Adrenal gland (tissue), 12 donors: ENCODE results near the gene TOX2. TPM values are rescaled to one million over a fixed set of nuclear protein-coding genes. Genes with fewer than 3 reads are reported as not detected.

Experiments
- DNase-seq, 7 donors: peaks; one replicate each; pipeline ENCODE4 v3.0.0-alpha.2; 2019 to 2020
- H3K27ac ChIP-seq, 5 donors: fragments of 200-600 bp; sonication (generic) in 4 of 5; 1 replicate in 3 of 5; 2 replicates in 2 of 5; pipeline versions ENCODE4 v1.5.1 to v1.8.0; 2016 to 2020; ENCODE audit warnings: mild to moderate bottlenecking in 1 of 5
- H3K27me3 ChIP-seq: fragments of 200-600 bp; 2 replicates; pipeline ENCODE4 v1.8.0; 2021
- H3K36me3 ChIP-seq, 2 donors: fragments of 200-600 bp; replicated peaks in 1 of 2; 1 replicate in 1 of 2; 2 replicates in 1 of 2; pipeline versions ENCODE4 v1.5.1 to v1.8.0; 2018 to 2022
- H3K4me1 ChIP-seq, 2 donors: fragments of 200-600 bp; replicated peaks in 1 of 2; 1 replicate in 1 of 2; 2 replicates in 1 of 2; pipeline versions ENCODE4 v1.5.1 to v1.8.0; 2018 to 2021
- H3K4me3 ChIP-seq, 4 donors: fragments of 200-600 bp; sonication (generic) in 3 of 4; one replicate each; pipeline ENCODE4 v1.5.1; 2016 to 2018
- H3K9me3 ChIP-seq, 3 donors: fragments of 200-600 bp; sonication (generic) in 1 of 3; replicated peaks in 1 of 3; 1 replicate in 2 of 3; 2 replicates in 1 of 3; pipeline versions ENCODE4 v1.5.1 to v1.8.0; 2016 to 2021
- POLR2A ChIP-seq, 2 donors: fragments of 450-650 bp; IDR thresholded peaks; one replicate each; pipeline ENCODE4 v1.6.1; 2017; ENCODE audit warnings: antibody characterized with exemption in 2 of 2, mild to moderate bottlenecking in 2 of 2, moderate library complexity in 1 of 2
- WGBS, 4 donors: extraction: QIAGEN DNeasy Blood & Tissue Kit in 2 of 4; methylation state at CpG; one replicate each; pipeline versions ENCODE4 v1.1.5 to v1.1.7; 2013 to 2017; 5-methylcytosine and 5-hydroxymethylcytosine counted together
- intact Hi-C, 2 donors: fragments of 100-400 bp; cut with DNase I; formaldehyde crosslinking; loops; one replicate each; pipeline versions ENCODE4 v1.14.1 to v1.15.0; 2022 to 2023
- polyA plus RNA-seq, 3 donors: library from polyadenylated mRNA; stranded (reverse); fragments of 200-250 nt in 2 of 3; fragments of 350-450 nt in 1 of 3; fragmentation: Illumina TruSeq in 1 of 3; extraction: RNeasy Lipid Tissue Mini Kit (QIAGEN cat#74804) in 1 of 3; gene quantifications; one replicate each; pipeline ENCODE4 v1.2.3, GENCODE V29; 2013 to 2014
- total RNA-seq, 9 donors: library from RNA; depleted of rRNA in 4 of 9; stranded (reverse); fragments of >200 nt in 4 of 9; fragments of 120-200 nt in 1 of 9; fragmentation: NEBNext Ultra II Directional in 1 of 9; extraction: Animal tissue kit (Norgen Biotek cat#: 25700) in 1 of 9; gene quantifications; one replicate each; pipeline versions ENCODE4 v1.1.0 to v1.2.4, GENCODE V29; 2013 to 2023
- TF ChIP-seq, protein P1 (sequence below), 6 experiments: fragments of 450-650 bp in 4 of 6; fragments of 200-600 bp in 2 of 6; sonication (generic) in 1 of 6; IDR thresholded peaks; 1 replicate in 5 of 6; 2 replicates in 1 of 6; pipeline versions ENCODE4 v1.5.1 to v1.8.0; 2016 to 2021; ENCODE audit warnings: antibody characterized with exemption in 6 of 6, mild to moderate bottlenecking in 2 of 6, moderate library complexity in 1 of 6
- donor health status: healthy with polysubstance abuse.
- donor health status: Bipolar disorder and iron deficiency.
- donor health status: DM: yes; HTN: yes; CAD: no.
- donor health status: DM: no; HTN: no; CAD: no.
- donor health status: DM: no; HTN: no; CAD: no.
- donor health status: DM: yes; HTN: yes; CAD: no.

TOX2 gene
- total and polyA plus RNA-seq, 12 donors: 0.33 to 7.6 (median 2.8) TPM

DNA sequence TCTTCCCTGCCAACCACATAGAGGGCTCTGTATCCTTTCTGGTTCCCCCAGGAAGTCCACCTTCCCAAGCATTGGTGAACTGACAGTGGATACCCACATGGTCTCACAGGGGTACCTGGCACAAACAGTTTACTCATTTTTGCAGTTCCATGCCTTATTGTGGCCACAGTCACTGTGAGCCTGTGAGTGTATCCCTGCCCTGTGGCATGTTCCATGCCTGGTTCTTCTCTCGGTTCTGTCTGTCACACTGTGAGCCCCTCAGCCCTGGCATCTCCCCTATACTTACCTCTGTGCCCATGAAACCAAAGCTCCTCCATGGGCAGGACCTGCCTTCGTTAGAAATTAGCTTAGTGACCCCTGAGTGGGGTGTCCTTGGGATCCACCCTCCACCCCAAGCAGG lies 107.8 kb downstream of the TOX2 start:
- DNase-seq: peak in 1 of 7 donors; percentile 23
- peaks cover 0 to 11% of the 10 kb centered on the region in 2 donors for H3K4me1 ChIP-seq

DNA sequence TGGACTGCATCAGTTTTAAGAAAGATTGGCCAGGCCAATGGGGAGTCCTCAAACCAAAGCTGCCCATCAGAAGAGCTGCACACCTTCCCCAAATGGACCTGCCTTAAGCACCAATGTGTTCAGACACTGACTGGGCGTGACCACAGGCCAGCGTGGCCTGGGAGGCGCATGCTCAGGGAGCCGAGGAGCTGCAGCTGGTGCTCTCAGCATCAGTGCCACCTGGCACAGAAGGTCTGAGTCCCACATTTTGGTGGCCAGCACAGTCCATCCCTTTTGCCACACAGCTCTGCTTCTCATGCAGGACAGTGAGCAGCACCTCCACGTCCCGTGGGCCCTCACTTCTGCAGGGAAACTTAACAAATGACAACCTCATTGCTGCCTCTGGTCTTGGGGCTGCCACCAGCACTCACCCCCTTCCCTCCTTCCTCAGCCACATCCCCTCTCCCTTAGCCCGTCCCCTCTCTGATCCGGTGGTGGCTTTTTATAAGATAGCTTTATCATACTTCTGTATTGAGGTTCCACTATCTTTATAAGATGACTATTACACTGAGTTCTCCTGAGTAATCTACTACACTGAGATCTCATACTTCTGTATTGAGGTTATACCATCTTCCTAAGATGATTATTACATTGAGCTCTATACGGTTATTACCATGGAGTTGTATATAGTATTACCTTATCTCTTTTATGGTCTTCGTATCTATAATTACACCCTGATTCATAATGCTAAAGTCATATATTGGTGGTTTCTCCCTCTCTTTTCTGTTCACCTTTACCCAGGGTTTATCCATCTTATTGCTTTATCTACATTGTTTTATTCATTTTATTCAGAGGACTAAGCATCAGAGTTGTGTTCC lies 109.1 kb downstream of the TOX2 start:
- DNase-seq: peak in 1 of 7 donors; percentile 40

More for the DNA sequence above, 107.8 kb downstream of the TOX2 start:
- WGBS, 4 donors: 76 to 90% (median 83%) methylated on average over 2 of the region's 2 CpGs
- Histone ChIP-seq H3K27me3 (no peaks in the 10 kb centered on the region), H3K36me3 (no peaks in the 10 kb centered on the region), H3K27ac (no peak overlapping the region), H3K9me3 (no peaks in the 10 kb centered on the region), H3K4me3 (no peak overlapping the region)
- intact Hi-C loops: no loop called here
- TF ChIP-seq, protein P1, sequence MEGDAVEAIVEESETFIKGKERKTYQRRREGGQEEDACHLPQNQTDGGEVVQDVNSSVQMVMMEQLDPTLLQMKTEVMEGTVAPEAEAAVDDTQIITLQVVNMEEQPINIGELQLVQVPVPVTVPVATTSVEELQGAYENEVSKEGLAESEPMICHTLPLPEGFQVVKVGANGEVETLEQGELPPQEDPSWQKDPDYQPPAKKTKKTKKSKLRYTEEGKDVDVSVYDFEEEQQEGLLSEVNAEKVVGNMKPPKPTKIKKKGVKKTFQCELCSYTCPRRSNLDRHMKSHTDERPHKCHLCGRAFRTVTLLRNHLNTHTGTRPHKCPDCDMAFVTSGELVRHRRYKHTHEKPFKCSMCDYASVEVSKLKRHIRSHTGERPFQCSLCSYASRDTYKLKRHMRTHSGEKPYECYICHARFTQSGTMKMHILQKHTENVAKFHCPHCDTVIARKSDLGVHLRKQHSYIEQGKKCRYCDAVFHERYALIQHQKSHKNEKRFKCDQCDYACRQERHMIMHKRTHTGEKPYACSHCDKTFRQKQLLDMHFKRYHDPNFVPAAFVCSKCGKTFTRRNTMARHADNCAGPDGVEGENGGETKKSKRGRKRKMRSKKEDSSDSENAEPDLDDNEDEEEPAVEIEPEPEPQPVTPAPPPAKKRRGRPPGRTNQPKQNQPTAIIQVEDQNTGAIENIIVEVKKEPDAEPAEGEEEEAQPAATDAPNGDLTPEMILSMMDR (IDR thresholded peaks at IDR 0.05): no peak
- no peak for TF ChIP-seq POLR2A (IDR thresholded peaks at IDR 0.05)

DNA sequence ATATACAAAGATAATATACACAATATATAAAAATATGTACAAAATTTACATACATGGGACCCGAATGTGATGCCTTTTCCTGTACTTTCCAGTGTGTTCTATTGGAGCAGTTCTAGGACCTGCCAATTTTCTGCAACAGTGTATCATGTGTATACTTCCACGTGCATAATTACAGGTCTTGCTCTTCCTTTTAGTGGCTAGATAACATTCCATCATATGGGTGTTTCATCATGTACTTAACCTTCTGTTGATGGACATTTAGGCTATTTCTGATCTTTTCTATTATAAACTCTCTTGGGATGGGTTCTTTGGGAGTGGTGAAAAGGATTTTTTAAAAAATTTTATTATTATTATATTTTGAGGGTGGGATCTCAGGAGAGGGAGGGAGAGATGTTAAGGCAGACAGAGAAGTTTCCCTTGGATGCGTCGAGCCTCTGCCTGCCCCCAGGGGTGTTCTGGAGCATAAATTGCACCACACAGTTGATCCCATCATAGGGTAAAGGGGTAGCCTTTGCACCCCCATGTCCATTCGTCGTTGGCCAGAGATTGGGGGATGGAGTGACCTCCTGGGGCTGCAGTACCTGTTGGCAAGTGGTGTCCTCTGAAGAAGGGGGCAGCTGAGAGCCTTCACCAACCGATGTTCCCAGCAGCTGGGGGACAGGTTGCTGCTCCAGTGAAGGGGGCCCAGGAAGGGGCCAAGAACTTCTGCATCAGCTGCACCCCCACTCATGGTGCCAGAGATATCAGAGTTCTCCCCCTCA lies 110.3 kb downstream of the TOX2 start:
- no peak overlapping the region for H3K27ac ChIP-seq
- no peaks in the 10 kb centered on the region for H3K9me3 ChIP-seq
- peak in 1 of 7 donors; percentile 30 for DNase-seq
- H3K4me3 ChIP-seq: no peak overlapping the region
- no peaks in the 10 kb centered on the region for H3K36me3 ChIP-seq
- TF ChIP-seq, protein P1 (IDR thresholded peaks at IDR 0.05): no peak
- TF ChIP-seq POLR2A (IDR thresholded peaks at IDR 0.05): no peak
- no peaks in the 10 kb centered on the region for H3K4me1 ChIP-seq
- intact Hi-C loops: no loop called here
- no peaks in the 10 kb centered on the region for H3K27me3 ChIP-seq
- 69 to 75% (median 71%) methylated on average over 5 to 7 of the region's 7 CpGs for WGBS, 4 donors

More for the DNA sequence above, 109.1 kb downstream of the TOX2 start:
- H3K36me3 ChIP-seq: no peaks in the 10 kb centered on the region
- no peak for TF ChIP-seq POLR2A (IDR thresholded peaks at IDR 0.05)
- TF ChIP-seq, protein P1 (IDR thresholded peaks at IDR 0.05): no peak
- 85 to 89% (median 87%) methylated on average over 8 to 10 of the region's 10 CpGs for WGBS, 4 donors
- peaks cover 0 to under 1% of the 10 kb centered on the region in 2 donors for H3K4me1 ChIP-seq
- intact Hi-C loops: no loop called here
- H3K27me3 ChIP-seq: no peaks in the 10 kb centered on the region
- H3K4me3 ChIP-seq: no peak overlapping the region
- no peaks in the 10 kb centered on the region for H3K9me3 ChIP-seq
- H3K27ac ChIP-seq: no peak overlapping the region

DNA sequence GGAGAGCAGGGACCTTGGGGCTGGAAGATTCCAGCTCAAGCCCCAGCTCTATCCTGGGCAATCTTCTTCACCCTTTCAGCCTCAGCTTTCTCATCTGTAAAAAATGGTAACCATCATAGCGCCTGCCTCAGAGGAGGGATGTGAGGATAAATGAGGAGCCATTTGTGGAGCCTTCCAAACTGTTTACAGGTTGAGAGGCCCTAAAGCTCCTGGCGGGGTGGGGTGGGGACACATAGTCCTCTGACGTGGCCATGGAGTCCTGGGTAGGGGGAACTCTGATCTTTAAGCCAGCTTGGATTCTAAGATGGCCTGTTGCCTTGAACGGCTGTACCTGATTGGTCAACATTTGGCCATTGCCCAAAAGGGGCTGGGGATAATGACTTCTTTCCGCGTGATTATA lies 111.1 kb downstream of the TOX2 start:
- peak in 1 of 7 donors; percentile 30 for DNase-seq
- 86 to 89% (median 87%) methylated on average over 6 of the region's 6 CpGs for WGBS, 4 donors
- Histone ChIP-seq H3K4me3 (no peak overlapping the region), H3K27me3 (no peaks in the 10 kb centered on the region), H3K27ac (no peak overlapping the region), H3K4me1 (no peaks in the 10 kb centered on the region), H3K36me3 (no peaks in the 10 kb centered on the region), H3K9me3 (no peaks in the 10 kb centered on the region)
- TF ChIP-seq, protein P1 (IDR thresholded peaks at IDR 0.05): no peak
- no peak for TF ChIP-seq POLR2A (IDR thresholded peaks at IDR 0.05)
- intact Hi-C loops: no loop called here
